GM12878 (cell line): ENCODE measurements around the gene BCL2L13. TPM values are rescaled to one million over a fixed set of nuclear protein-coding genes. Genes with fewer than 3 reads are reported as not detected.
"Not testable (repeated sequence)": the region's sequence is repeated elsewhere in the genome, so short reads cannot be mapped to it uniquely, and the experiment has no call there.

Source experiments
- ATAC-seq: fragments of 200-7000 bp; cut with Tn5 transposase; 3 replicates; pipeline ENCODE4 v1.9.1; 2020; ENCODE audit warnings: mild to moderate bottlenecking, moderate library complexity
- BruUV-seq: library from RNA; stranded (reverse); fragments of 400-500 nt; replicated peaks from 2 replicates; lab custom pipeline; 2021; lab: Mats Ljungman, UMichigan
- CTCF ChIA-PET: fragments of 300-600 bp; sonication (Branson Sonifier 250); formaldehyde crosslinking; extraction: SDS; loops from one replicate; lab custom pipeline; 2021; ENCODE audit warnings: inconsistent platforms; lab: Yijun Ruan, JAX
- POLR2A ChIA-PET: fragments of 350-600 bp; formaldehyde crosslinking; extraction: SDS; loops from one replicate; lab custom pipeline; 2021; ENCODE audit warnings: inconsistent platforms; lab: Charles Lee
- RAD21 ChIA-PET: fragments of 300-600 bp; sonication (Branson Sonifier 250); formaldehyde crosslinking; loops from one replicate; lab custom pipeline; 2023; ENCODE audit warnings: antibody characterized with exemption; ENCODE audit not compliant: unreplicated experiment; lab: Charles Lee
- SMC1A ChIA-PET: fragments of 300-600 bp; sonication (Branson Sonifier 250); formaldehyde crosslinking; loops from one replicate; lab custom pipeline; 2023; ENCODE audit not compliant: unreplicated experiment, uncharacterized antibody; lab: Charles Lee
- DNase-seq: peaks from one replicate; pipeline ENCODE4 v3.0.0-alpha.2; 2011; ENCODE audit warnings: low read depth, low spot score
- FAIRE-seq: peaks from 3 replicates; lab custom pipeline; 2011; peaks lifted over from hg19 to GRCh38; lab: Jason Lieb, UNC
- H2AFZ ChIP-seq: 2 replicates; pipeline ENCODE4 v1.6.0; 2011; ENCODE audit warnings: low read depth, low read length, control low read depth; ENCODE audit not compliant: control insufficient read depth
- H3K27ac ChIP-seq: 2 replicates; pipeline ENCODE4 v1.5.1; 2011; ENCODE audit warnings: control low read depth; ENCODE audit not compliant: control insufficient read depth, insufficient read depth
- H3K27me3 ChIP-seq, 2 experiments: replicated peaks in 1 of 2; 2 replicates each; pipeline versions ENCODE4 v1.6.0 to v1.6.1; 2011; ENCODE audit warnings: low read length in 1 of 2; ENCODE audit not compliant: control insufficient read depth in 2 of 2, insufficient read depth in 2 of 2
- H3K36me3 ChIP-seq, 2 experiments: 2 replicates each; pipeline ENCODE4 v1.5.1; 2011; ENCODE audit warnings: low read length in 1 of 2; ENCODE audit not compliant: control insufficient read depth in 2 of 2, insufficient read depth in 2 of 2
- H3K4me1 ChIP-seq: 2 replicates; pipeline ENCODE4 v1.6.1; 2011; ENCODE audit warnings: mild to moderate bottlenecking, low read length, moderate library complexity, mixed read lengths; ENCODE audit not compliant: control insufficient read depth, insufficient read depth
- H3K4me2 ChIP-seq: 2 replicates; pipeline ENCODE4 v1.6.0; 2011; ENCODE audit warnings: control low read depth; ENCODE audit not compliant: control insufficient read depth, insufficient read depth
- H3K4me3 ChIP-seq: fragments of 200-600 bp; sonication (generic); 2 replicates; pipeline ENCODE4 v1.5.1; 2016
- H3K79me2 ChIP-seq: 2 replicates; pipeline ENCODE4 v1.6.0; 2011; ENCODE audit warnings: low read length; ENCODE audit not compliant: control insufficient read depth, insufficient read depth
- H3K9ac ChIP-seq: 2 replicates; pipeline ENCODE4 v1.8.0; 2011; ENCODE audit warnings: low read length, control low read depth, mixed read lengths; ENCODE audit not compliant: control insufficient read depth, insufficient read depth
- H3K9me3 ChIP-seq: replicated peaks from 3 replicates; pipeline ENCODE4 v1.5.1; 2011; ENCODE audit warnings: mild to moderate bottlenecking, low read length; ENCODE audit not compliant: control insufficient read depth, insufficient read depth
- H4K20me1 ChIP-seq: 2 replicates; pipeline ENCODE4 v1.6.0; 2011; ENCODE audit not compliant: control insufficient read depth, insufficient read depth
- HDAC2 ChIP-seq: fragments of 200-600 bp; sonication (generic); IDR thresholded peaks from 2 replicates; pipeline ENCODE4 v1.6.1; 2017
- PAX5 ChIP-seq: IDR thresholded peaks from 2 replicates; pipeline ENCODE4 v1.6.1; 2011; ENCODE audit warnings: low read depth, low read length, borderline replicate concordance
- RB1 ChIP-seq: fragments of 450-650 bp; formaldehyde crosslinking; IDR thresholded peaks from 2 replicates; pipeline ENCODE4 v1.6.1; 2017; ENCODE audit warnings: mild to moderate bottlenecking, borderline replicate concordance
- SIN3A ChIP-seq: IDR thresholded peaks from 2 replicates; pipeline ENCODE4 v1.6.1; 2012; ENCODE audit warnings: low read depth, low read length, improper control_type of control experiment
- SP1 ChIP-seq: IDR thresholded peaks from one replicate; pipeline ENCODE4 v1.6.1; 2011; ENCODE audit warnings: low read depth, low read length
- SREBF2 ChIP-seq: IDR thresholded peaks from 2 replicates; pipeline ENCODE4 v1.6.1; 2012; ENCODE audit warnings: mild to moderate bottlenecking, low read length
- SRF ChIP-seq, 2 experiments: IDR thresholded peaks; 2 replicates each; pipeline ENCODE4 v1.6.1; 2011; ENCODE audit warnings: low read depth in 2 of 2, low read length in 2 of 2, mild to moderate bottlenecking in 1 of 2, moderate library complexity in 1 of 2
- SUZ12 ChIP-seq: fragments of 200-600 bp; sonication (generic); IDR thresholded peaks from one replicate; pipeline ENCODE4 v1.6.1; 2018; ENCODE audit warnings: antibody characterized with exemption, mild to moderate bottlenecking; ENCODE audit not compliant: unreplicated experiment
- WGBS: methylation state at CpG from one replicate; pipeline ENCODE4 v1.1.6; 2016; ENCODE audit warnings: low lambda C conversion rate; ENCODE audit not compliant: insufficient replicate concordance, insufficient coverage; ENCODE audit errors: missing lambda C conversion rate; 5-methylcytosine and 5-hydroxymethylcytosine counted together
- in situ Hi-C: fragments of 300-500 bp; cut with MboI; formaldehyde crosslinking; loops from 9 replicates; pipeline ENCODE4 v1.14.3; 2018; ENCODE audit warnings: mixed read lengths
- intact Hi-C: fragments of 100-400 bp; cut with micrococcal nuclease; formaldehyde crosslinking; loops from one replicate; pipeline ENCODE4 v1.14.2; 2022; ENCODE audit not compliant: unreplicated experiment
- polyA plus RNA-seq, 11 experiments: library from polyadenylated mRNA; depleted of rRNA in 4 of 11; unstranded in 6 of 11; stranded (reverse) in 5 of 11; fragments of >200 nt; fragmentation: Nextera tagmentation in 4 of 11; fragmentation: Illumina TruSeq in 1 of 11; extraction: Ambion mirVana in 4 of 11; extraction: Trizol in 1 of 11; gene quantifications; 1 replicate in 1 of 11; 2 replicates in 10 of 11; pipeline versions ENCODE4 v1.2.1 to v1.2.3, GENCODE V29; 2011 to 2016; ENCODE audit warnings: inconsistent platforms in 2 of 11, missing spikeins in 2 of 11, low read depth in 1 of 11
- total RNA-seq, 4 experiments: library from RNA; depleted of rRNA in 3 of 4; stranded (reverse); fragments of >200 nt in 3 of 4; fragmentation: Illumina TruSeq in 1 of 4; extraction: Trizol in 1 of 4; gene quantifications; 2 replicates each; pipeline versions ENCODE4 v1.2.1 to v1.2.3, GENCODE V29; 2013 to 2021
- TF ChIP-seq, protein P1 (sequence below): fragments of 450-650 bp; IDR thresholded peaks from 2 replicates; pipeline ENCODE4 v1.6.1; 2016; ENCODE audit warnings: mild to moderate bottlenecking
- TF ChIP-seq, protein P2 (sequence below): fragments of 450-650 bp; IDR thresholded peaks from 2 replicates; pipeline ENCODE4 v1.6.1; 2018; ENCODE audit warnings: mild to moderate bottlenecking, low read depth, moderate library complexity; ENCODE audit not compliant: partially characterized antibody

BCL2L13 gene
- total and polyA plus RNA-seq, 10 of the 15 experiments (the other 5 are each of a cell fraction or from before 2014, with no cell fraction given), result 18.6 to 30.6 (median 28.2) TPM

DNA sequence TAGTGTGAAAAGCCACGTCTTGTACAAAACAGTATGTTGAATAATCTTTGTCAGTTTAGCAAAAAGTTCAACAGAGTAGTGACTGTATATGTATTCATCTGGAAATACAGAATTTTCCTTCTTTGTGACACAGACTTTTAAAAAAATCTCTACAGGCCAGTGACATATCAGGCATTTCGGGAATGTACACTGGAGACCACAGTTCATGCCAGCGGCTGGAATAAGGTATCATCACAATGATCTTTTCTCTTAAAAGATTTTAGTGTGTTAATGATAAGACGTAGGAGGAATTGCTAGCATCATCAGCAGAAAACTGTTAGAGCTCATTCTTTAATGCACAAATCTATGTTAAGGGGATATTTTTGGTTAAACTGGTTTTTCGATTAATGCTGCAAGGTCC is 57.4 kb downstream of the BCL2L13 start:
- Histone ChIP-seq H3K27ac (no peak overlapping the region), H3K36me3 (0 out of 4 replicates have a peak, but pooled peaks cover 0 to 2% of the 10 kb centered on the region in 2 experiments), H4K20me1 (no peaks in the 10 kb centered on the region), H3K4me3 (no peak overlapping the region), H2AFZ (no peak overlapping the region)
- WGBS, result 92% methylated on average over 5 of the region's 5 CpGs
- RAD21 ChIA-PET, result no interaction called here
- CTCF ChIA-PET, result interaction anchor here (0.8 kb wide), 1 partner anchor 84 kb away, joined by 3 read pairs; no protein-coding TSS in a partner anchor
- no peak for FAIRE-seq
- SMC1A ChIA-PET, result interaction anchor here (1.0 kb wide), 1 partner anchor 11 kb away, joined by 5 read pairs; no protein-coding TSS in a partner anchor
- in situ Hi-C loops, result no loop called here
- TF ChIP-seq SRF (IDR thresholded peaks at IDR 0.05; ENCODE audit: low read depth in 2 of 2, low read length in 2 of 2) (no peak), HDAC2 (no peak), PAX5 (no peak), RB1 (no peak), SUZ12 (no peak), SP1 (no peak), SREBF2 (no peak), SIN3A (no peak)
- TF ChIP-seq, protein P1, sequence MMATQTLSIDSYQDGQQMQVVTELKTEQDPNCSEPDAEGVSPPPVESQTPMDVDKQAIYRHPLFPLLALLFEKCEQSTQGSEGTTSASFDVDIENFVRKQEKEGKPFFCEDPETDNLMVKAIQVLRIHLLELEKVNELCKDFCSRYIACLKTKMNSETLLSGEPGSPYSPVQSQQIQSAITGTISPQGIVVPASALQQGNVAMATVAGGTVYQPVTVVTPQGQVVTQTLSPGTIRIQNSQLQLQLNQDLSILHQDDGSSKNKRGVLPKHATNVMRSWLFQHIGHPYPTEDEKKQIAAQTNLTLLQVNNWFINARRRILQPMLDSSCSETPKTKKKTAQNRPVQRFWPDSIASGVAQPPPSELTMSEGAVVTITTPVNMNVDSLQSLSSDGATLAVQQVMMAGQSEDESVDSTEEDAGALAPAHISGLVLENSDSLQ, result no peak
- TF ChIP-seq, protein P2, sequence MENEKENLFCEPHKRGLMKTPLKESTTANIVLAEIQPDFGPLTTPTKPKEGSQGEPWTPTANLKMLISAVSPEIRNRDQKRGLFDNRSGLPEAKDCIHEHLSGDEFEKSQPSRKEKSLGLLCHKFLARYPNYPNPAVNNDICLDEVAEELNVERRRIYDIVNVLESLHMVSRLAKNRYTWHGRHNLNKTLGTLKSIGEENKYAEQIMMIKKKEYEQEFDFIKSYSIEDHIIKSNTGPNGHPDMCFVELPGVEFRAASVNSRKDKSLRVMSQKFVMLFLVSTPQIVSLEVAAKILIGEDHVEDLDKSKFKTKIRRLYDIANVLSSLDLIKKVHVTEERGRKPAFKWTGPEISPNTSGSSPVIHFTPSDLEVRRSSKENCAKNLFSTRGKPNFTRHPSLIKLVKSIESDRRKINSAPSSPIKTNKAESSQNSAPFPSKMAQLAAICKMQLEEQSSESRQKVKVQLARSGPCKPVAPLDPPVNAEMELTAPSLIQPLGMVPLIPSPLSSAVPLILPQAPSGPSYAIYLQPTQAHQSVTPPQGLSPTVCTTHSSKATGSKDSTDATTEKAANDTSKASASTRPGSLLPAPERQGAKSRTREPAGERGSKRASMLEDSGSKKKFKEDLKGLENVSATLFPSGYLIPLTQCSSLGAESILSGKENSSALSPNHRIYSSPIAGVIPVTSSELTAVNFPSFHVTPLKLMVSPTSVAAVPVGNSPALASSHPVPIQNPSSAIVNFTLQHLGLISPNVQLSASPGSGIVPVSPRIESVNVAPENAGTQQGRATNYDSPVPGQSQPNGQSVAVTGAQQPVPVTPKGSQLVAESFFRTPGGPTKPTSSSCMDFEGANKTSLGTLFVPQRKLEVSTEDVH, result no peak
- TF ChIP-seq, all 136 proteins: peak for 0
- intact Hi-C loops, result no loop called here
- POLR2A ChIA-PET, result no interaction called here
- Histone ChIP-seq H3K4me2 (no peak overlapping the region), H3K9ac (no peak overlapping the region), H3K9me3 (no peaks in the 10 kb centered on the region), H3K27me3 (no peaks in the 10 kb centered on the region), H3K4me1 (no peaks in the 10 kb centered on the region), H3K79me2 (no peaks in the 10 kb centered on the region)
- ATAC-seq (no peak), DNase-seq (no peak)
- no TSS peak for BruUV-seq

DNA sequence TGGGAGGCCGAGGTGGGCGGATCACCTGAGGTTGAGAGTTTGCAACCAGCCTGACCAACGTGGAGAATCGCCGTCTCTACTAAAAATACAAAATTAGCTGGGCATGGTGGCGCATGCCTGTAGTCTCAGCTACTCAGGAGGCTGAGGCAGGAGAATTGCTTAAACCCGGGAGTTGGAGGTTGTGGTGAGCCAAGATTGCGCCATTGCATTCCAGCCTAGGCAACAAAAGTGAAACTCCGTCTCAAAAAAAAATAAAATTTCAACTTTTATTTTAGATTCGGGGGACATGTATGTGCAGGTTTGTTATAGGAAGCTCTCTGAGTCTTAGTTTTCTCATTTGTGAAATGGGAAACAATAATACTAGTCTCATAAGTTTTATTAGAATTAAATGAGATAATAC is 58.6 kb downstream of the BCL2L13 start:
- H3K4me1 ChIP-seq, H3K36me3 ChIP-seq, FAIRE-seq, H3K9ac ChIP-seq, H3K27ac ChIP-seq, BruUV-seq, H3K4me3 ChIP-seq, RAD21 ChIA-PET, POLR2A ChIA-PET, intact Hi-C loops, in situ Hi-C loops, H3K79me2 ChIP-seq, ATAC-seq, H2AFZ ChIP-seq, DNase-seq, H3K9me3 ChIP-seq, H3K4me2 ChIP-seq, H3K27me3 ChIP-seq, H4K20me1 ChIP-seq: not testable (repeated sequence)
- ChIA-PET SMC1A (interaction anchor here (1.2 kb wide), 1 partner anchor 15 kb away, joined by 3 read pairs; no protein-coding TSS in a partner anchor), CTCF (interaction anchor here (1.1 kb wide), 1 partner anchor 88 kb away, joined by 3 read pairs; no protein-coding TSS in a partner anchor)
- 94% methylated on average over 10 of the region's 10 CpGs for WGBS
